ENCODE data around the gene OR52K1.

GRCh38 chr11:4514196-4514595 lies 31.8 kb downstream of the OR52K1 start:
- TF ChIP-seq CTCF (IDR thresholded peaks at IDR 0.05), result no peak
- TF ChIP-seq POLR2A (IDR thresholded peaks at IDR 0.05), result no peak
- TF ChIP-seq POLR2AphosphoS5 (IDR thresholded peaks at IDR 0.05), result no peak
